ENCODE measurements around the gene SLC27A2.

The SLC27A2 gene

DNA sequence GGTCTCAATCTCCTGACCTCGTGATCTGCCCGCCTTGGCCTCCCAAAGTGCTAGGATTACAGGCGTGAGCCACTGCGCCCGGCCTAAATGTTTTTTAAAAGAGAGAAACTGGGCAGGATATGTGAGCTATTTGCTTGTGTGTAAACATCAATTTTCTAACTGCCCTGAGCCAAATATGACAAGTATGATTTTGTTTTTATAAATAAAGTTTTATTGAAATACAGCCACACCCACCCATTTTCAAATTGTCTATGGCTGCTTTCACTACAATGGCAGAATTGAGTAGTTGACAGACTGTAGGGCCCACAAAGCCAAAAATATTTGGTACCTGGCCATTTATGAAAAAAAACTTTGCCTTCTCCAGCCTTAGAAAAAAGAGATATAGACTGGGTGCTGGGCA lies 99.4 kb downstream of the SLC27A2 start:
- DNase-seq = no peak

All from CD4-positive, alpha-beta T cell treated with Interleukin-17A for 4 hours (primary cell).